Activated T-cell treated with anti-CD3 and anti-CD28 coated beads, Interleukin-2, amount 50 U/mL, for 24 hours (primary cell): ENCODE measurements around the gene PHACTR3.
"Not testable (repeated sequence)": the region's sequence is repeated elsewhere in the genome, so short reads cannot be mapped to it uniquely, and the experiment has no call there.

ENCODE experiments used
- DNase-seq: peaks from one replicate; pipeline ENCODE4 v3.0.0-alpha.2; 2020
- H3K27ac Mint-ChIP-seq: 2 replicates; pipeline ENCODE4 v1.8.0; 2020; ENCODE audit warnings: mild to moderate bottlenecking, mixed read lengths
- H3K27me3 Mint-ChIP-seq: 2 replicates; pipeline ENCODE4 v1.8.0; 2020; ENCODE audit warnings: mixed read lengths
- H3K36me3 Mint-ChIP-seq: 2 replicates; pipeline ENCODE4 v1.8.0; 2020; ENCODE audit warnings: low read depth, mixed read lengths
- H3K4me1 Mint-ChIP-seq: 2 replicates; pipeline ENCODE4 v1.8.0; 2020; ENCODE audit warnings: low read depth, mixed read lengths
- H3K4me3 Mint-ChIP-seq: 2 replicates; pipeline ENCODE4 v1.8.0; 2020; ENCODE audit warnings: mild to moderate bottlenecking, moderate library complexity, mixed read lengths
- H3K9me3 Mint-ChIP-seq: 2 replicates; pipeline ENCODE4 v1.8.0; 2020; ENCODE audit warnings: mixed read lengths

Gene PHACTR3

GRCh38 chr20:59873409-59873808, 269.1 kb downstream of the PHACTR3 start:
- Mint-ChIP-seq H3K9me3 (no peaks in the 10 kb centered on the region), H3K4me1 (no peaks in the 10 kb centered on the region), H3K27me3 (no peaks in the 10 kb centered on the region), H3K36me3 (no peaks in the 10 kb centered on the region), H3K4me3 (no peak overlapping the region), H3K27ac (no peak overlapping the region)
- DNase-seq, result no peak

- no peaks in the 10 kb centered on the region for H3K36me3 Mint-ChIP-seq
- DNase-seq, result no peak
These were observed 275.9 kb downstream of the PHACTR3 start for GRCh38 chr20:59880198-59880597.

GRCh38 chr20:59884494-59884893, 280.2 kb downstream of the PHACTR3 start:
- Mint-ChIP-seq H3K9me3 (no peaks in the 10 kb centered on the region), H3K4me1 (no peaks in the 10 kb centered on the region), H3K27ac (no peak overlapping the region), H3K36me3 (no peaks in the 10 kb centered on the region), H3K4me3 (no peak overlapping the region), H3K27me3 (no peaks in the 10 kb centered on the region)
- no peak for DNase-seq

More at GRCh38 chr20:59880198-59880597, 275.9 kb downstream of the PHACTR3 start:
- Mint-ChIP-seq H3K27me3 (no peaks in the 10 kb centered on the region), H3K4me3 (no peak overlapping the region), H3K9me3 (no peaks in the 10 kb centered on the region), H3K27ac (no peak overlapping the region), H3K4me1 (no peaks in the 10 kb centered on the region)

GRCh38 chr20:59888050-59888449, 283.7 kb downstream of the PHACTR3 start:
- H3K27me3 Mint-ChIP-seq, result no peaks in the 10 kb centered on the region
- DNase-seq, result no peak
- H3K36me3 Mint-ChIP-seq, result no peaks in the 10 kb centered on the region
- no peak overlapping the region for H3K4me3 Mint-ChIP-seq
- H3K27ac Mint-ChIP-seq, result no peak overlapping the region
- peaks cover 3% of the 10 kb centered on the region for H3K4me1 Mint-ChIP-seq
- no peaks in the 10 kb centered on the region for H3K9me3 Mint-ChIP-seq

GRCh38 chr20:59890035-59890434, 285.7 kb downstream of the PHACTR3 start:
- not testable (repeated sequence) for H3K4me1 Mint-ChIP-seq, H3K9me3 Mint-ChIP-seq, H3K27me3 Mint-ChIP-seq, H3K27ac Mint-ChIP-seq, H3K4me3 Mint-ChIP-seq, H3K36me3 Mint-ChIP-seq, DNase-seq

- peaks cover 3% of the 10 kb centered on the region for H3K4me1 Mint-ChIP-seq
- H3K4me3 Mint-ChIP-seq, result no peak overlapping the region
- H3K27me3 Mint-ChIP-seq, result no peaks in the 10 kb centered on the region
- DNase-seq, result no peak
- no peaks in the 10 kb centered on the region for H3K9me3 Mint-ChIP-seq
- H3K27ac Mint-ChIP-seq, result no peak overlapping the region
- H3K36me3 Mint-ChIP-seq, result no peaks in the 10 kb centered on the region
These were observed 287.2 kb downstream of the PHACTR3 start for GRCh38 chr20:59891581-59891980.

GRCh38 chr20:59895908-59896307, 291.6 kb downstream of the PHACTR3 start:
- Mint-ChIP-seq H3K4me3 (no peak overlapping the region), H3K27ac (no peak overlapping the region), H3K9me3 (no peaks in the 10 kb centered on the region), H3K4me1 (peaks cover 3% of the 10 kb centered on the region), H3K27me3 (no peaks in the 10 kb centered on the region), H3K36me3 (no peaks in the 10 kb centered on the region)
- no peak for DNase-seq
